GM06990 (cell line): ENCODE data around the gene ASH1L.
"Not testable (repeated sequence)": the region's sequence is repeated elsewhere in the genome, so short reads cannot be mapped to it uniquely, and the experiment has no call there.

ENCODE experiments used
- DNase-seq: peaks from one replicate; pipeline ENCODE4 v3.0.0-alpha.2; 2011; ENCODE audit not compliant: insufficient read length; ENCODE audit errors: extremely low read depth
- H3K27me3 ChIP-seq: replicated peaks from 2 replicates; pipeline ENCODE4 v1.6.0; 2011; ENCODE audit warnings: low read length; ENCODE audit not compliant: control insufficient read depth, insufficient read depth
- H3K36me3 ChIP-seq: 2 replicates; pipeline ENCODE4 v1.5.1; 2011; ENCODE audit warnings: low read length; ENCODE audit not compliant: control insufficient read depth, insufficient read depth
- H3K4me3 ChIP-seq: replicated peaks from 2 replicates; pipeline ENCODE4 v1.5.1; 2011; ENCODE audit warnings: low read depth, mild to moderate bottlenecking, control low read depth, low read length
- CTCF ChIP-seq: IDR thresholded peaks from 2 replicates; pipeline ENCODE4 v1.5.1; 2011; ENCODE audit warnings: low read length, control low read depth, mild to moderate bottlenecking, inconsistent platforms; ENCODE audit not compliant: insufficient read depth, poor library complexity, severe bottlenecking

The ASH1L gene

GRCh38 chr1:155424091-155424490, 138.5 kb downstream of the ASH1L start:
- H3K4me3 ChIP-seq, result no peak overlapping the region
- H3K27me3 ChIP-seq, result no peaks in the 10 kb centered on the region
- no peak for TF ChIP-seq CTCF
- peaks cover 2% of the 10 kb centered on the region for H3K36me3 ChIP-seq
- no peak for DNase-seq

- Histone ChIP-seq H3K27me3 (no peaks in the 10 kb centered on the region), H3K36me3 (no peaks in the 10 kb centered on the region), H3K4me3 (no peak overlapping the region)
- no peak for TF ChIP-seq CTCF
- no peak for DNase-seq
Observed at GRCh38 chr1:155420788-155421187, 141.8 kb downstream of the ASH1L start.

GRCh38 chr1:155411840-155412239, 150.8 kb downstream of the ASH1L start:
- H3K36me3 ChIP-seq, DNase-seq, H3K4me3 ChIP-seq: not testable (repeated sequence)

GRCh38 chr1:155410931-155411330, 151.7 kb downstream of the ASH1L start:
- DNase-seq, result no peak
- Histone ChIP-seq H3K27me3 (no peaks in the 10 kb centered on the region), H3K36me3 (peaks cover 5% of the 10 kb centered on the region), H3K4me3 (no peak overlapping the region)
- no peak for TF ChIP-seq CTCF

More at GRCh38 chr1:155411840-155412239, 150.8 kb downstream of the ASH1L start:
- not testable (repeated sequence) for H3K27me3 ChIP-seq

GRCh38 chr1:155396874-155397476, 165.6 kb downstream of the ASH1L start:
- DNase-seq, result no peak
- H3K36me3 ChIP-seq, result peaks cover 7% of the 10 kb centered on the region
- TF ChIP-seq CTCF, result no peak
- H3K4me3 ChIP-seq, result no peak overlapping the region
- no peaks in the 10 kb centered on the region for H3K27me3 ChIP-seq

- TF ChIP-seq CTCF, result no peak
- Histone ChIP-seq H3K27me3 (no peaks in the 10 kb centered on the region), H3K36me3 (peaks cover 4% of the 10 kb centered on the region), H3K4me3 (no peak overlapping the region)
- no peak for DNase-seq
Observed at GRCh38 chr1:155392898-155393411, 169.6 kb downstream of the ASH1L start.
